ENCODE results near the gene FGFR4.

DNA sequence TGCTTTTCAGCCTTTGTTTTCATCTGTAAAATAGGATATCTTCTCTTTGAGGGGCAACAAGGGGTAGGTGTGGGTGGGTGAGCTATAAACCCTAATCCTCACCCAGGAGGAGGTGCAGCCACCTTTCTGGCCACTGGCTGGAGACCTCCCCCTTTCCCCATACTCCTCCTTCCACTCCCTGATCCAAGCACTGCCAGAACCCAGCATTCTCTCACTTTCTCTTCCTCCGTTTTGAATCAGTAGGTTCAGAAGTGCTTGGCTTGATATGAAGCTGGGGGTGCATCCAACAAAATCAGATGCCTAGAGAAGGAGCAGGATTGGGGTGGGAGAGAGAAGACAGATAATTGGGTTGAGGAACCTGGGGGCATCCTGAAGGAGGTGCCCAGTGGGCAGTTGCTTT, 40.1 kb downstream of the FGFR4 start:
- TF ChIP-seq, protein P1, sequence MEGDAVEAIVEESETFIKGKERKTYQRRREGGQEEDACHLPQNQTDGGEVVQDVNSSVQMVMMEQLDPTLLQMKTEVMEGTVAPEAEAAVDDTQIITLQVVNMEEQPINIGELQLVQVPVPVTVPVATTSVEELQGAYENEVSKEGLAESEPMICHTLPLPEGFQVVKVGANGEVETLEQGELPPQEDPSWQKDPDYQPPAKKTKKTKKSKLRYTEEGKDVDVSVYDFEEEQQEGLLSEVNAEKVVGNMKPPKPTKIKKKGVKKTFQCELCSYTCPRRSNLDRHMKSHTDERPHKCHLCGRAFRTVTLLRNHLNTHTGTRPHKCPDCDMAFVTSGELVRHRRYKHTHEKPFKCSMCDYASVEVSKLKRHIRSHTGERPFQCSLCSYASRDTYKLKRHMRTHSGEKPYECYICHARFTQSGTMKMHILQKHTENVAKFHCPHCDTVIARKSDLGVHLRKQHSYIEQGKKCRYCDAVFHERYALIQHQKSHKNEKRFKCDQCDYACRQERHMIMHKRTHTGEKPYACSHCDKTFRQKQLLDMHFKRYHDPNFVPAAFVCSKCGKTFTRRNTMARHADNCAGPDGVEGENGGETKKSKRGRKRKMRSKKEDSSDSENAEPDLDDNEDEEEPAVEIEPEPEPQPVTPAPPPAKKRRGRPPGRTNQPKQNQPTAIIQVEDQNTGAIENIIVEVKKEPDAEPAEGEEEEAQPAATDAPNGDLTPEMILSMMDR (IDR thresholded peaks at IDR 0.05; ENCODE audit: low read depth, low read length, poor library complexity, severe bottlenecking), result no peak
- TF ChIP-seq EZH2phosphoT487 (IDR thresholded peaks at IDR 0.05; ENCODE audit: borderline replicate concordance, low read length), result no peak

Measured in DOHH2 (cell line).